Measurements from ENCODE around the gene SLC6A8. TPM values are rescaled to one million over a fixed set of nuclear protein-coding genes. Genes with fewer than 3 reads are reported as not detected.

The SLC6A8 gene
- total and polyA plus RNA-seq, 2 donors (not counting 1 experiment from before 2014, with no cell fraction given) = 0.49 to 2.9 TPM

- Mint-ChIP-seq H3K27ac (no peak overlapping the region), H3K9me3 (ENCODE audit: insufficient read depth) (no peaks in the 10 kb centered on the region), H3K4me3 (peak overlapping the region; percentile 63), H3K27me3 (peaks cover 12% of the 10 kb centered on the region), H3K4me1 (peaks cover 10% of the 10 kb centered on the region)
- Histone ChIP-seq H3K79me2 (ENCODE audit: control insufficient read depth, insufficient read depth, low read length) (no peaks in the 10 kb centered on the region), H2AFZ (ENCODE audit: insufficient read depth, low read depth, low read length, poor library complexity, severe bottlenecking) (peak overlapping the region; percentile 42), H3K27me3 (replicated peaks in 1 of 4; ENCODE audit: control extremely low read depth in 1 of 4, control insufficient read depth in 3 of 4, insufficient read depth in 4 of 4, low read length in 3 of 4) (peaks cover 0 to 52% (median 12%) of the 10 kb centered on the region in 4 experiments), H3K9me3 (ENCODE audit: control extremely low read depth in 1 of 3, control insufficient read depth in 2 of 3, insufficient read depth in 1 of 3, low read length in 2 of 3) (no peaks in the 10 kb centered on the region), H3K9ac (ENCODE audit: low read length) (no peak overlapping the region), H3K4me1 (ENCODE audit: control insufficient read depth in 2 of 2, insufficient read depth in 2 of 2, low read length in 2 of 2) (peaks cover 9 to 23% of the 10 kb centered on the region in 2 donors), H3K4me2 (replicated peaks; ENCODE audit: low read depth, low read length, poor library complexity, severe bottlenecking) (peak overlapping the region; percentile 70), H3K27ac (ENCODE audit: low read length in 2 of 2) (no peak overlapping the region), H3K4me3 (ENCODE audit: control extremely low read depth in 1 of 5, extremely low read depth in 1 of 5, insufficient read depth in 1 of 5, low read depth in 2 of 5, low read length in 4 of 5) (peak overlapping the region in 2 of 5 experiments; percentile 12 to 33), H3K36me3 (replicated peaks in 1 of 2; ENCODE audit: control extremely low read depth in 1 of 2, control insufficient read depth in 1 of 2, extremely low read depth in 1 of 2, insufficient read depth in 2 of 2, low read length in 1 of 2) (no peaks in the 10 kb centered on the region), H4K20me1 (ENCODE audit: control insufficient read depth, insufficient read depth, low read length, poor library complexity, severe bottlenecking) (no peaks in the 10 kb centered on the region)
- ATAC-seq (ENCODE audit: low read depth) (no peak), DNase-seq (peak; percentile 33)
- no peak for TF ChIP-seq CTCF (IDR thresholded peaks at IDR 0.05)
- no peak for TF ChIP-seq EZH2 (IDR thresholded peaks at IDR 0.05; ENCODE audit: borderline replicate concordance, insufficient read depth, low read depth, low read length, poor library complexity, severe bottlenecking)
- ChIA-PET POLR2A (no interaction called here), CTCF (interaction anchor here (0.7 to 6.3 kb wide), 7 partner anchors 11 to 108 kb away, joined by 3 to 25 read pairs (median 3); no protein-coding TSS in a partner anchor)
- intact Hi-C loops (cut with micrococcal nuclease) = loop anchor here (5.0 kb wide), 1 partner anchor 35 kb away; no protein-coding TSS in a partner anchor
- WGBS (ENCODE audit: insufficient coverage) = 7% methylated on average over 54 of the region's 85 CpGs
Measured at GRCh38 chrX:153647461-153648357, 40.0 kb upstream of the SLC6A8 start.

All from B cell (primary cell).